GM19397 (cell line): Measurements from ENCODE around the gene KIFC3.

Experiments
- ATAC-seq: cut with Tn5 transposase; IDR thresholded peaks from one replicate; pipeline ENCODE4 v1.9.1; 2021; ENCODE audit warnings: mild to moderate bottlenecking, moderate library complexity; ENCODE audit not compliant: unreplicated experiment

The KIFC3 gene

GRCh38 chr16:57769541-57770145, 32.6 kb downstream of the KIFC3 start:
- ATAC-seq, result no peak

DNA sequence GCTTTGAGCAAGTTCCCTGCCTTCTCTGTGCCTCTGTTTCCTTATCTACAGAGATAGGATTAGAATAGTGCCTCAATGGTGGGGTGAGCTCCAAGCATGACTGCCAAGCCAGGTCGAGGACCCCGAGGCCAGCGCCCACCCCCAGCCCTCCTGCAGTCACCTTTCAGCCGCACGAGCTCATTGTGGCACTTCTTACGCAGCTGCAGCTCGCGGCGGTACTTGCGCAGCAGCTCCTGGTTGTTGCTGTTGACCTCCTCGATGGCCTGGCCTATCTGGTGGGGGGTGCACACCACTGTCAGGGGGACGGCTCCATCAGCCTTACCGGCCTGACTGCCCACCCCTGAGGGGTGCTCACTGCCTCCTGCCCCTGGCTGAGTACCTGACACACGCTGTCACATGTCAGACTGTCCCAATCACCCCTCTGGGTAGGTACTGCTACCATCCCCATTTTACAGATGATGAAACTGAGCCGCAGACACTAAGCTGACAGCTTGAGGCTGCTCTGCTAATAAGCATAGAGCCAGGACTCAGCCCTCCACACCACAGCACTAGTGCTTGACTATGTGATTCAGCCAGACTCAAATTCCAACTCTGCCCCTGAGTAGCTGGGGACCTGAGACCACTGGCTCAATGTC, 35.5 kb downstream of the KIFC3 start:
- ATAC-seq, result no peak

- ATAC-seq, result no peak
Observed at GRCh38 chr16:57765160-57765728, 37.0 kb downstream of the KIFC3 start.

DNA sequence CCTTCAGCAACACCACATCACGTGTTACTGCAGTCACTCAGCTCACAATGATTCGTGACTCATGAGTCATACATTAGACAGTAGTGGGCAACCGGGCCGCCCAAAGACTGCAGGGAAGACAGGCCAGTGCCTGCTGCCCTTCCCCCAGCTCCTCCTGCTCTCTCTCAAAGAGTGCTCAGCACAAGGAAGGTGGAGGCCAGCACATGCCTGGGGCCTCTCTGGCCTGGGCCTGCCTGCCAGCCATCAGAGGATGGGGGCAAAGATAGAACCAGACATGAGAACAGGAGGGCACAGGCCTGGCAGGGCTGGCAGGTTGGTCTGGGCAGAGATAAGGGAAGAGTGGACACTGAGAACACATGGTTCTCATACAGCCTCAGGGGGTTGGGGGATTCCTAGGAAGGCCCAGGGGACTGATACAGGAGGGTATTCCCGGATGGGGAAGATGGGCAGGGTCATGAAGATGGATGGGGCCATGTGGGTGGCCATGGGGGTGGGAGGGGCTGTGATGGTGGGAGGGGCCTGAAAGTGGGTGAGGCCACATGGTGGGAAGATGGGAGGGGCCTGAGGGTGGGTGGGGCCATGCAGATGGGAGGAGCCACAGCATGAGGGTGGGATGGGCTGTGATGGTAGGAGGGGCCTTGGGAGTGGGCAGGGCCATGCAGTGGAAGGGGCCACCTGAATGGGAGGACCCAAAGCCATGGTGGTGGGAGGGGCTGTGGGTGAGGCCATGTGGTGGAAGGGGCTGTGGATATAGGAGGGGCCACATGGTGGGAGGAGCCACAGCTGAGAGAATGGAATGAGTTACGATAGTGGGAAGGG, 37.7 kb downstream of the KIFC3 start:
- ATAC-seq, result no peak

- no peak for ATAC-seq
Observed at GRCh38 chr16:57764006-57764340, 38.3 kb downstream of the KIFC3 start.

DNA sequence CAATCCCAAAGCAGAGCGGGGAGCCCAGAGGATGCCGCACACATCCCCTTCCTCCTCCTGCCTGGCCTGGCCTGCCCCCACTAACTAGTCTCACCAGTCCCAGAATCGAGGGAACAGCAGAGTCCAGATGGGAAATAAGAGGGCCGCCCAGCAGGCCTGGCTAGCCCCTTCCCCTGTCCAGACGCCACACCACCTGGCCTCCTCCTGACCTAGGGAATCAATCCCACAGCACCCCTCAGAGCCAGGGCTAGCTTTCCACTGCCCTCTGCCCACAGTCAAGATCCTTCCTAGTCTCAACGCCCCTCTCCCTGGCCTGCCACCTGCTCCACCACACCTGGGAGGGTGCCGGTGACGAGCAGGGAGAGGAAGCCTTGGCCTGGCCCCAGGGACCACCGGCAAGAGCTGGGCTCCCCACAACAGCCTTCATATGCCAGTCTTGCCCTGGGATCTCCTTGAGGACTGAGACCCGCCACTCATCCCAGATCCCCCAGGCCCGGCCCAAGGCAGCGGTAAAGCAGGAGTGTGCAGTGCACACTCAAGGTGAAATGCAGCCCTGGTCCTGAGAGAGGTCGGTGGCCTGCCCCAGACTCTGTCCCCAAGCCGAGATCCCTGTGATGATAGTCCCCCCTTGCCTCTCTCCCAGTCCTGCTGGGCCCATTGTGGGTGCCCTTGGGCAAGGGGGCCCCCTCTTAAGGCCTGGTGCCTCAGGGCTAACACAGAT, 38.8 kb downstream of the KIFC3 start:
- ATAC-seq, result no peak

- ATAC-seq, result no peak
Observed at GRCh38 chr16:57762365-57763040, 39.8 kb downstream of the KIFC3 start.

DNA sequence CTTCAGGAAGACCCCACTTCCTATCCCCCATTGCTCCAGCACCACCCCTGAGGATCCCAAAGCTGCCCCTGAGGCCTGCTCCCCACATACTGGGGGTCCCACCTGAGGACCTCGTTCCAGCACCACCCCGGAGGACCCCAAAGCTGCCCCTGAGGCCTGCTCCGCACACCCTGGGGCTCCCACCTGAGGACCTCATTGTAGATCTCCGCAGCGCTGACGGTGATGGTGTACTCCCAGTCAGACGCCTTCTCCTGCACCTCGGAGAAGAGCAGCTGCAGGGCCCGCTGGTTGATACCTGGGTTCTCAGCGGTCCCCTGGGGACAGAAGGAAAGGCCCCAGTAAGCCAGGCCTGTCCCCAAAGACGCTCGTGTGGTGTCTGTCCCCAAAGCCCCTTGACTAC, 40.3 kb downstream of the KIFC3 start:
- no peak for ATAC-seq

- ATAC-seq, result no peak
Observed at GRCh38 chr16:57761301-57761700, 41.0 kb downstream of the KIFC3 start.

GRCh38 chr16:57760357-57761160, 41.7 kb downstream of the KIFC3 start:
- no peak for ATAC-seq

DNA sequence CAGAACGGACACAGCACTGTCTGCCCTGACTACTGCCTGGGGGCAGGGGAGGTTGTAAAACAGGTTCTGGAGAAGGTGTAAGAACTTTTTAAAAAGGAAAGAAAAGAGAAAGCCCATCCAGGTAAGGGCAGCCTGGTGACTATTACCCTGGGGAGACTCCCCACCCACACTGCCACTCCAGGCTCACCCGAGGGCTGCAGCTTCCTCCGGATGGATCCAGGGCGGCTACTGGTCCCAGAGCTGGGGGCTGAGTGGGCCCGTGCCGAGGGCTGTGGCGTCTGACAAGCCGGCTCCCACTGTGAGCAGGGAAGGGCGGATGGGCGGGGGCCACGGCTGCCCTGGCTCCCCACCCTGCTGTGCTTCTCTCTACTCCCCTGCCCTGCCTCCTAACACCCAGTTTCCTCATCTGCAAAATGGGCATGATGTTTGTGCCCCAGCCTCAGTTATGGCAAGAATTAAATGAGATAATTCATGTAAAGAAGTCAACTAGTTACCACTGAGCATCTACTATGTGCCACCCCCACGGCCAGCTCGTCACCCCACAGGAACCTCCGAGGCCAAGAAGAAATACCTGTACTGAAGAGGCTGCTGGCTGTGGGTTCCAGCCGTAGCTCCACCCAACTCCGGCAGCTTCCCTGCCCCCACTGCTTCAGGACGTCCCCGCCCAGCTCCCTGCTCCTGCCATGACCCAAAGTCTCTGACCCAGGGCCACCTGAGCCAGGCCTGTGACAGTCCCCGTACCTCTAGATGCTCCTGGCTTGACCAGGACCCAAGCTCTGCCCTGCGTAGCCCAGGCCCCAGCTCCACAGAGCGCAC, 42.5 kb downstream of the KIFC3 start:
- no peak for ATAC-seq

DNA sequence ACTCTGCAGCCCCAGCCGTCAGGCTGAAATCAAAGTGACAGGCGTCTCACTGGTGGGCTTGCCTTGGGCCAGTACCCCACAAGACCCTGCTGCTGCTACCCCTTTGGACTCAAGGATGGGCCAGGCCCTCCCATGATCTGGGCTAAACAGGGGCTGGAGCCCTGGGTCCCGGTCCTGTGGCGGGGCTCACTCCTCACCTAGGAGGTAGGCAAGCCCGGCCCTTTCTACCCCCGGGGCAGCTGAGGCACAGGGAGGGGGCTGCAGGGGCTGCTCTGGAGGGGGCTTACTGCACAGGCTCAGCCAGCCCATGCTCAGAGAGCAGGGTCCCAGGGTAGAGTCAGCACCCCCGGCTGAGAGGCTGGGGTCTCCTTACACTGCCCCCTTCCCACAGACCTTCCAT, 43.2 kb downstream of the KIFC3 start:
- ATAC-seq, result no peak

GRCh38 chr16:57758331-57759117, 43.8 kb downstream of the KIFC3 start:
- no peak for ATAC-seq

DNA sequence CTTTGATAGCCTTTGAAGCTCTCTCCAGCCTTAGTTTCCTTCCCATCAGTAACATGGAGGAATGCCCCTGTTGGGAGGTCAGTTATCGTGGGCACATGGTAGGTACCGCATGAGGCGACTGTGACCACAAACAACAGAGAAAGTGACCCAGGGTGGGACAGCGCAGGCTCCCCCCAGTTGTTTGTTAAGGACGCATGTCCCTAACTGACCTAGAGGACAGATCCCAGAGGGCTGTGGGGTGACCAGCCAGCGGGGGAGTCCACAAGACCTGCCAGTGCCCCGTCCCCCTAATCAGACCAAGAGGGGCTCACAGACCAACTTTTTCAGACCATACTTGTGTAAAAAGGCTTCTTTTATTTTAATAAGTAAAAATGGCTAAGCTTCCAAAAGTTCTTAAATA, 44.4 kb downstream of the KIFC3 start:
- ATAC-seq, result no peak

- ATAC-seq, result peak; percentile 78
Observed at GRCh38 chr16:57757326-57757786, 44.9 kb downstream of the KIFC3 start.

- no peak for ATAC-seq
Observed at GRCh38 chr16:57756424-57757325, 45.6 kb downstream of the KIFC3 start.
